ENCODE measurements around the gene AGAP1.

DNA sequence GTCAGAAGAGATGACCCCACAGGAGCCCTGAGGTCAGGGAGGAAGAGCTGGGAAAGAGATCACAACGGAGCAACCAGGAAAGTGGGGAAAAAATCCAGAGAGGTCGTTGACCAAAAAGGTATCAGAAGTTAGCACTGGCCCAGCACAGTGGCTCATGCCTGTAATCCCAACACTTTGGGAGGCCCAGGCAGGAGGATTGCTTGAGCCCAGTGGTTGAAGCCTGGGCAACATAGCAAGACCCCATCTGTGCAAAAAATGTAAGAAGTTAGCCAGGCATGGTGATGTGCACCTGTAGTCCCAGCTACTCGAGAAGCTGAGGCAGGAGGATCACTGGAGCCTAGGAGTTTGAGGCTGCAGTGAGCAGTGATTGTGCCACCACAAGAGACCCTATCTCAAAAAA, 552.9 kb downstream of the AGAP1 start:
- TF ChIP-seq, protein P1, sequence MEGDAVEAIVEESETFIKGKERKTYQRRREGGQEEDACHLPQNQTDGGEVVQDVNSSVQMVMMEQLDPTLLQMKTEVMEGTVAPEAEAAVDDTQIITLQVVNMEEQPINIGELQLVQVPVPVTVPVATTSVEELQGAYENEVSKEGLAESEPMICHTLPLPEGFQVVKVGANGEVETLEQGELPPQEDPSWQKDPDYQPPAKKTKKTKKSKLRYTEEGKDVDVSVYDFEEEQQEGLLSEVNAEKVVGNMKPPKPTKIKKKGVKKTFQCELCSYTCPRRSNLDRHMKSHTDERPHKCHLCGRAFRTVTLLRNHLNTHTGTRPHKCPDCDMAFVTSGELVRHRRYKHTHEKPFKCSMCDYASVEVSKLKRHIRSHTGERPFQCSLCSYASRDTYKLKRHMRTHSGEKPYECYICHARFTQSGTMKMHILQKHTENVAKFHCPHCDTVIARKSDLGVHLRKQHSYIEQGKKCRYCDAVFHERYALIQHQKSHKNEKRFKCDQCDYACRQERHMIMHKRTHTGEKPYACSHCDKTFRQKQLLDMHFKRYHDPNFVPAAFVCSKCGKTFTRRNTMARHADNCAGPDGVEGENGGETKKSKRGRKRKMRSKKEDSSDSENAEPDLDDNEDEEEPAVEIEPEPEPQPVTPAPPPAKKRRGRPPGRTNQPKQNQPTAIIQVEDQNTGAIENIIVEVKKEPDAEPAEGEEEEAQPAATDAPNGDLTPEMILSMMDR (IDR thresholded peaks at IDR 0.05) = no peak
- TF ChIP-seq POLR2A (IDR thresholded peaks at IDR 0.05) (no peak), EP300 (IDR thresholded peaks at IDR 0.05) (no peak), POLR2AphosphoS5 (IDR thresholded peaks at IDR 0.05) (no peak)
